Stimulated activated CD8-positive, alpha-beta memory T cell treated with anti-CD3 and anti-CD28 coated beads, Interleukin-4, amount 100 ng/mL, for 24 hours (primary cell): ENCODE data around the gene PFN1.

Experiments
- DNase-seq: peaks from one replicate; pipeline ENCODE4 v3.0.0-alpha.2; 2020; ENCODE audit warnings: low read depth

PFN1 gene

DNA sequence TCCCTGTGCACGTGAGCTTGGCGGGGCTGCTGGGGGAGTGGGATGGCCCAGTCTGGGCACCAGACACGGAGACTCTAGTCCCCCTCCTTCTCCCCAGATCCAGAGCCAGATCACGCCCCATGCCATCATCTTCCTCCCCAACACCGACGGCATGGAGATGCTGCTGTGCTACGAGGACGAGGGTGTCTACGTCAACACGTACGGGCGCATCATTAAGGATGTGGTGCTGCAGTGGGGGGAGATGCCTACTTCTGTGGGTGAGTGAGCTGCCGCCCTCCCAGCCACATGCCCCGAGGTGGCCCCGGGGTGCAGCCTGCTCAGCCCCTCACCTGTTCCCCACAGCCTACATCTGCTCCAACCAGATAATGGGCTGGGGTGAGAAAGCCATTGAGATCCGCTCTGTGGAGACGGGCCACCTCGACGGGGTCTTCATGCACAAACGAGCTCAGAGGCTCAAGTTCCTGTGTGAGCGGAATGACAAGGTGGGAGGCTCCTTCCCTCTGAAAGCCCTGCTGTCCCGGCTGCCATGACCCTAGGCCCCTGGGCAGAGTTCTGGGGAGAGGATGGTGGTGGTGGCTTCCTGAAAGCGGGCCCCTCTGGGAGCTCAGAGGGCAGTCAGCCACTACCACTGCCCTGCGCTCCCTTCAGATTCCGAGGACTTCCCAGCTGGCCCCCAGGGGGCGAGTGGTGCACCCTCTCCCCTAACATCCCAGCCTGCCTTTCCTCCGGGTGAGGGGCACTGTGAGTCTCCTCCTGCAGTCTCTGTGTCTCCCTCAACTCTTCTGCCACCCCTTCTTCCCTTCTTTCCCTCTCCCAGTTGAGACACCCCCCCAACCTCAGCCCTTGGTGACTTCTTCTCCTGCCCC, 51.8 kb downstream of the PFN1 start:
- DNase-seq, result no peak

- no peak for DNase-seq
Observed at GRCh38 chr17:4895657-4896331, 52.5 kb downstream of the PFN1 start.
